ENCODE measurements around the gene MCM9.

- TF ChIP-seq, protein P1, sequence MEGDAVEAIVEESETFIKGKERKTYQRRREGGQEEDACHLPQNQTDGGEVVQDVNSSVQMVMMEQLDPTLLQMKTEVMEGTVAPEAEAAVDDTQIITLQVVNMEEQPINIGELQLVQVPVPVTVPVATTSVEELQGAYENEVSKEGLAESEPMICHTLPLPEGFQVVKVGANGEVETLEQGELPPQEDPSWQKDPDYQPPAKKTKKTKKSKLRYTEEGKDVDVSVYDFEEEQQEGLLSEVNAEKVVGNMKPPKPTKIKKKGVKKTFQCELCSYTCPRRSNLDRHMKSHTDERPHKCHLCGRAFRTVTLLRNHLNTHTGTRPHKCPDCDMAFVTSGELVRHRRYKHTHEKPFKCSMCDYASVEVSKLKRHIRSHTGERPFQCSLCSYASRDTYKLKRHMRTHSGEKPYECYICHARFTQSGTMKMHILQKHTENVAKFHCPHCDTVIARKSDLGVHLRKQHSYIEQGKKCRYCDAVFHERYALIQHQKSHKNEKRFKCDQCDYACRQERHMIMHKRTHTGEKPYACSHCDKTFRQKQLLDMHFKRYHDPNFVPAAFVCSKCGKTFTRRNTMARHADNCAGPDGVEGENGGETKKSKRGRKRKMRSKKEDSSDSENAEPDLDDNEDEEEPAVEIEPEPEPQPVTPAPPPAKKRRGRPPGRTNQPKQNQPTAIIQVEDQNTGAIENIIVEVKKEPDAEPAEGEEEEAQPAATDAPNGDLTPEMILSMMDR (IDR thresholded peaks at IDR 0.05; ENCODE audit: low read depth, low read length), result no peak
- no peak for TF ChIP-seq EZH2phosphoT487 (IDR thresholded peaks at IDR 0.05; ENCODE audit: low read depth)
Measured at GRCh38 chr6:118903691-118904090, 31.3 kb downstream of the MCM9 start.
